SK-N-SH treated with all-trans-retinoic acid at 6 μM for 48 hours (cell line): ENCODE measurements around the gene TRAPPC4.
"Not testable (repeated sequence)": the region's sequence is repeated elsewhere in the genome, so short reads cannot be mapped to it uniquely, and the experiment has no call there.

ENCODE experiments used
- ATAC-seq: fragments of 200-7000 bp; cut with Tn5 transposase; 3 replicates; pipeline ENCODE4 v1.9.1; 2020; ENCODE audit warnings: mild to moderate bottlenecking, moderate library complexity
- ARNTL ChIP-seq: fragments of 450-650 bp; formaldehyde crosslinking; IDR thresholded peaks from 2 replicates; pipeline ENCODE4 v1.5.0; 2020; ENCODE audit warnings: low read depth, mild to moderate bottlenecking, moderate library complexity, borderline replicate concordance
- BACH2 ChIP-seq: fragments of 250-450 bp; sonication (Bioruptor Pico); IDR thresholded peaks from 2 replicates; pipeline ENCODE4 v1.9.0; 2021; ENCODE audit warnings: mild to moderate bottlenecking, borderline replicate concordance
- CREB5 ChIP-seq: fragments of 250-450 bp; sonication (Bioruptor Pico); IDR thresholded peaks from 2 replicates; pipeline ENCODE4 v1.5.1; 2020; ENCODE audit warnings: low read depth, mild to moderate bottlenecking, moderate library complexity
- CSDC2 ChIP-seq: fragments of 250-450 bp; sonication (Bioruptor Pico); IDR thresholded peaks from 2 replicates; pipeline ENCODE4 v1.5.0; 2020; ENCODE audit warnings: mild to moderate bottlenecking, moderate library complexity
- CSRNP3 ChIP-seq: fragments of 250-450 bp; sonication (Bioruptor Pico); IDR thresholded peaks from 2 replicates; pipeline ENCODE4 v1.5.1; 2021; ENCODE audit warnings: mild to moderate bottlenecking, moderate library complexity
- ESRRG ChIP-seq: fragments of 250-450 bp; sonication (Bioruptor Pico); IDR thresholded peaks from 2 replicates; pipeline ENCODE4 v1.6.1; 2021; ENCODE audit warnings: mild to moderate bottlenecking
- GLIS3 ChIP-seq: fragments of 250-450 bp; sonication (Bioruptor Pico); IDR thresholded peaks from 2 replicates; pipeline ENCODE4 v1.5.0; 2020; ENCODE audit warnings: mild to moderate bottlenecking, moderate library complexity
- OSR1 ChIP-seq: fragments of 250-450 bp; sonication (Bioruptor Pico); IDR thresholded peaks from 2 replicates; pipeline ENCODE4 v1.8.0; 2022; ENCODE audit warnings: moderate library complexity, mild to moderate bottlenecking, inconsistent platforms
- POU6F1 ChIP-seq: fragments of 250-450 bp; sonication (Bioruptor Pico); IDR thresholded peaks from 2 replicates; pipeline ENCODE4 v1.8.0; 2021; ENCODE audit warnings: low read depth, mild to moderate bottlenecking, moderate library complexity, borderline replicate concordance
- PPARA ChIP-seq: fragments of 250-450 bp; sonication (Bioruptor Pico); IDR thresholded peaks from 2 replicates; pipeline ENCODE4 v1.5.0; 2020; ENCODE audit warnings: mild to moderate bottlenecking, borderline replicate concordance
- SNAI2 ChIP-seq: fragments of 250-450 bp; sonication (Bioruptor Pico); IDR thresholded peaks from 2 replicates; pipeline ENCODE4 v1.5.0; 2020; ENCODE audit warnings: mild to moderate bottlenecking, moderate library complexity
- TCF4 ChIP-seq: fragments of 250-450 bp; sonication (Bioruptor Pico); IDR thresholded peaks from 2 replicates; pipeline ENCODE4 v1.8.0; 2021; ENCODE audit warnings: mild to moderate bottlenecking, moderate library complexity, borderline replicate concordance
- TOX ChIP-seq: fragments of 250-450 bp; sonication (Bioruptor Pico); IDR thresholded peaks from 2 replicates; pipeline ENCODE4 v1.8.0; 2021; ENCODE audit warnings: mild to moderate bottlenecking, moderate library complexity, borderline replicate concordance
- TSHZ2 ChIP-seq: fragments of 250-450 bp; sonication (Bioruptor Pico); IDR thresholded peaks from 2 replicates; pipeline ENCODE4 v1.5.0; 2020; ENCODE audit warnings: mild to moderate bottlenecking, moderate library complexity
- ZC3H10 ChIP-seq: fragments of 250-450 bp; sonication (Bioruptor Pico); IDR thresholded peaks from 2 replicates; pipeline ENCODE4 v1.5.1; 2021; ENCODE audit warnings: mild to moderate bottlenecking, moderate library complexity
- ZFP3 ChIP-seq: fragments of 250-450 bp; sonication (Bioruptor Pico); IDR thresholded peaks from 2 replicates; pipeline ENCODE4 v1.5.0; 2020; ENCODE audit warnings: mild to moderate bottlenecking, moderate library complexity
- ZFP30 ChIP-seq: fragments of 450-650 bp; formaldehyde crosslinking; IDR thresholded peaks from 2 replicates; pipeline ENCODE4 v1.5.0; 2022; ENCODE audit warnings: mild to moderate bottlenecking, moderate library complexity
- ZNF565 ChIP-seq: fragments of 450-650 bp; formaldehyde crosslinking; conservative IDR thresholded peaks from 2 replicates; pipeline ENCODE4 v1.5.0; 2020; ENCODE audit warnings: low read depth, mild to moderate bottlenecking, moderate library complexity
- ZNF70 ChIP-seq: fragments of 450-650 bp; formaldehyde crosslinking; IDR thresholded peaks from 2 replicates; pipeline ENCODE4 v1.5.0; 2020; ENCODE audit warnings: mild to moderate bottlenecking, moderate library complexity
- ZNF8 ChIP-seq: fragments of 450-650 bp; formaldehyde crosslinking; IDR thresholded peaks from 2 replicates; pipeline ENCODE4 v1.5.0; 2020; ENCODE audit warnings: mild to moderate bottlenecking, moderate library complexity
- TF ChIP-seq, protein P1 (sequence below): fragments of 250-450 bp; sonication (Bioruptor Pico); IDR thresholded peaks from 2 replicates; pipeline ENCODE4 v1.8.0; 2020; ENCODE audit warnings: mild to moderate bottlenecking, moderate library complexity, borderline replicate concordance

The TRAPPC4 gene

GRCh38 chr11:119031912-119032280 is 13.3 kb downstream of the TRAPPC4 start:
- no peak for ATAC-seq
- TF ChIP-seq TCF4 (CRISPR knock-in tag): no peak
- TF ChIP-seq ESRRG (CRISPR knock-in tag): no peak
- TF ChIP-seq ZNF70 (CRISPR knock-in tag): no peak
- TF ChIP-seq ZNF565 (CRISPR knock-in tag): no peak
- no peak for TF ChIP-seq OSR1 (CRISPR knock-in tag)
- no peak for TF ChIP-seq ARNTL (CRISPR knock-in tag)
- TF ChIP-seq TSHZ2 (CRISPR knock-in tag): no peak
- no peak for TF ChIP-seq GLIS3 (CRISPR knock-in tag)
- no peak for TF ChIP-seq CREB5 (CRISPR knock-in tag)
- no peak for TF ChIP-seq ZFP3
- TF ChIP-seq SNAI2 (CRISPR knock-in tag): no peak
- TF ChIP-seq PPARA (CRISPR knock-in tag): no peak
- no peak for TF ChIP-seq ZFP30 (CRISPR knock-in tag)
- no peak for TF ChIP-seq BACH2 (CRISPR knock-in tag)
- no peak for TF ChIP-seq CSRNP3 (CRISPR knock-in tag)
- TF ChIP-seq, protein P1, sequence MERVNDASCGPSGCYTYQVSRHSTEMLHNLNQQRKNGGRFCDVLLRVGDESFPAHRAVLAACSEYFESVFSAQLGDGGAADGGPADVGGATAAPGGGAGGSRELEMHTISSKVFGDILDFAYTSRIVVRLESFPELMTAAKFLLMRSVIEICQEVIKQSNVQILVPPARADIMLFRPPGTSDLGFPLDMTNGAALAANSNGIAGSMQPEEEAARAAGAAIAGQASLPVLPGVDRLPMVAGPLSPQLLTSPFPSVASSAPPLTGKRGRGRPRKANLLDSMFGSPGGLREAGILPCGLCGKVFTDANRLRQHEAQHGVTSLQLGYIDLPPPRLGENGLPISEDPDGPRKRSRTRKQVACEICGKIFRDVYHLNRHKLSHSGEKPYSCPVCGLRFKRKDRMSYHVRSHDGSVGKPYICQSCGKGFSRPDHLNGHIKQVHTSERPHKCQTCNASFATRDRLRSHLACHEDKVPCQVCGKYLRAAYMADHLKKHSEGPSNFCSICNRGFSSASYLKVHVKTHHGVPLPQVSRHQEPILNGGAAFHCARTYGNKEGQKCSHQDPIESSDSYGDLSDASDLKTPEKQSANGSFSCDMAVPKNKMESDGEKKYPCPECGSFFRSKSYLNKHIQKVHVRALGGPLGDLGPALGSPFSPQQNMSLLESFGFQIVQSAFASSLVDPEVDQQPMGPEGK (CRISPR knock-in tag): no peak

DNA sequence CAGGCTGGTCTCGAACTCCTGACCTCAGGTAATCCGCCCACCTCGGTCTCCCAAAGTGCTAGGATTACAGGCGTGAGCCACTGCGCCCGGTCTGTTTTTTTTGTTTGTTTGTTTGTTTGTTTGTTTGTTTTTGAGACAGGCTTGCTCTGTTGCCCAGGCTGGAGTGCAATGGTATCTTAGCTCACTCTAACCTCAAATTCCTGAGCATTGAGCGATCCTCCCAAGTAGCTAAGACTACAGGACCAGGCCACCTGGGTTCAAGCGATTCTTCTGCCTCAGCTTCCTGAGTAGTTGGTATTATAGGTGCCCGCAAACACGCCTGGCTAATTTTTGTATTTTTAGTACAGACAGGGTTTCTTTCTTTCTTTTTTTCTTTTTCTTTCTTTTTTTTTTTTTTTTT is 14.9 kb downstream of the TRAPPC4 start:
- ATAC-seq: not testable (repeated sequence)

DNA sequence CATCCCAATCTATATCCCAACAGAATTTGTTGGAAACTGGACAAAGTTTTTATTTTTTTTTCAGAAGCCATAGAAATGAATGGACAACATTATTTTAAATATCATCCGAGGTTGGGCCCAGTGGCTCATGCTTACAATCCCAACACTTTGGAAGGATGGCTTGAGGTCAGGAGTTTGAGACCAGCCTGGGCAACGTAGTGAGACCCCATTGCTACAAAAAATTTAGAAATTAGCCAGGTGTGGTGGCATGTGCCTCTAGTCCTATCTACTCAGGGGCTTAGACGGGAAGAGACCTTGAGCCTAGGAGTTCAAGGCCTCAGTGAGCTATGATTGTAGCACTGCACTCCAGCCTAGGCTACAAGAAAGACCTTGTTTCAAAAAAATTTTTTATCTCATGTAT is 16.2 kb downstream of the TRAPPC4 start:
- no peak for ATAC-seq
- TF ChIP-seq PPARA (CRISPR knock-in tag) (no peak), ZNF565 (CRISPR knock-in tag) (no peak), SNAI2 (CRISPR knock-in tag) (no peak), TCF4 (CRISPR knock-in tag) (no peak), BACH2 (CRISPR knock-in tag) (no peak), ZNF8 (CRISPR knock-in tag) (no peak), OSR1 (CRISPR knock-in tag) (no peak), CREB5 (CRISPR knock-in tag) (no peak), ARNTL (CRISPR knock-in tag) (no peak), GLIS3 (CRISPR knock-in tag) (no peak), ESRRG (CRISPR knock-in tag) (no peak), TOX (CRISPR knock-in tag) (no peak), CSDC2 (CRISPR knock-in tag) (no peak), ZFP3 (no peak), ZC3H10 (CRISPR knock-in tag) (no peak), ZFP30 (CRISPR knock-in tag) (no peak), POU6F1 (no peak)
